CD4-positive, alpha-beta T cell treated with Interleukin-6 for 4 hours (primary cell): ENCODE results near the gene HPS6.

Source experiments
- DNase-seq: peaks from one replicate; pipeline ENCODE4 v3.0.0-alpha.2; 2020; ENCODE audit warnings: mixed read lengths

Gene HPS6

GRCh38 chr10:102069071-102069470, 3.9 kb downstream of the HPS6 start:
- no peak for DNase-seq

GRCh38 chr10:102072673-102073527, 7.8 kb downstream of the HPS6 start:
- peak; percentile 86 for DNase-seq

GRCh38 chr10:102083541-102083940, 18.4 kb downstream of the HPS6 start:
- no peak for DNase-seq

GRCh38 chr10:102085336-102085735, 20.2 kb downstream of the HPS6 start:
- no peak for DNase-seq

GRCh38 chr10:102086196-102086595, 21.0 kb downstream of the HPS6 start:
- DNase-seq: no peak

- no peak for DNase-seq
Observed at GRCh38 chr10:102090772-102091171, 25.6 kb downstream of the HPS6 start.

- DNase-seq: no peak
Observed at GRCh38 chr10:102096449-102096848, 31.3 kb downstream of the HPS6 start.

GRCh38 chr10:102101152-102101551, 36.0 kb downstream of the HPS6 start:
- no peak for DNase-seq

GRCh38 chr10:102102421-102102820, 37.3 kb downstream of the HPS6 start:
- no peak for DNase-seq

GRCh38 chr10:102106998-102107397, 41.8 kb downstream of the HPS6 start:
- DNase-seq: no peak

- no peak for DNase-seq
Observed at GRCh38 chr10:102109166-102110116, 44.3 kb downstream of the HPS6 start.

- no peak for DNase-seq
Observed at GRCh38 chr10:102111276-102111675, 46.1 kb downstream of the HPS6 start.

GRCh38 chr10:102112210-102112817, 47.2 kb downstream of the HPS6 start:
- DNase-seq: no peak

GRCh38 chr10:102113261-102113955, 48.3 kb downstream of the HPS6 start:
- peak; percentile 14 for DNase-seq

- peak; percentile 26 for DNase-seq
Observed at GRCh38 chr10:102113956-102114857, 49.1 kb downstream of the HPS6 start.

GRCh38 chr10:102114861-102115618, 49.9 kb downstream of the HPS6 start:
- peak; percentile 91 for DNase-seq

- peak; percentile 40 for DNase-seq
Observed at GRCh38 chr10:102115775-102116174, 50.6 kb downstream of the HPS6 start.

- no peak for DNase-seq
Observed at GRCh38 chr10:102116656-102117055, 51.5 kb downstream of the HPS6 start.
